ENCODE data around the gene HOXB1.

DNA sequence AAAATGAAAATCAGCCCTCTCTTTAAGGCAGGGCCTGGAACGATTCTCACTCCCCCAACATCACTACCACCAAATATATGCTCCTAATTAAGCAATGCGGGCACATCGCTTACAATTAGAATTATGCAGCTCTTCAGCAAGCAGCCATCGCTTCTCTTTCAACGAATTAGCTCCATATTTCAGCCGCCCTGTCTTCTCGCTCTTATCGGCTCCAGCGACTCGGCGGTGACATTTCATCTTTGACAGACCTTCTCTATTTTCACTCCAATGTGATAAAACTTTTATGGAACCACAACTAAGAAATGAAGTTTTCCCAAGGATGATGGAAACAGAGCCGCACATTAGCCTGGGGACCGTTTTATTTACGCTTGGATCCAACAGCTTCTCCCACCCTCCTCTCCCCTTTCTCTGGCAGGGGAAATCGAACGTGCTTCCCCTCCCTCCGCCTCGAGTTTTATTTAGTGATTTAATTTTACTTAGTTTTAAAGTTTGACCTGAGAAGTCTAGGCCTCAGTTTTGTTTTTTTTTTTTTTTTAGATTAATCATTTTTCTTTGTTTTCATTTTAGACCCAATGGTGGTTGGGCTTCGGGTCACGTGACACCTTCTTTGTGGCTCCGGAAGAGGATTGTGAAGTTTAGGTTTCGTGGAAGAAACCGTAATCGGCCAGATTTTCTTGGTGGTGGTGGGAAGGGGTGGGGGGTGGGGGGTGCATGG, 17.2 kb upstream of the HOXB1 start:
- TF ChIP-seq CTCF (IDR thresholded peaks at IDR 0.05; ENCODE audit: borderline replicate concordance, extremely low read depth, low read length, poor library complexity, severe bottlenecking) (no peak), EZH2 (IDR thresholded peaks at IDR 0.05; ENCODE audit: borderline replicate concordance, low read depth, low read length, severe bottlenecking) (no peak)

All from DND-41 (cell line).